Endothelial cell of umbilical vein (primary cell): ENCODE results near the gene HDAC5. TPM values are rescaled to one million over a fixed set of nuclear protein-coding genes. Genes with fewer than 3 reads are reported as not detected.

ENCODE experiments used
- BruUV-seq: library from RNA; stranded (reverse); fragments of 400-500 nt; replicated peaks from 2 replicates; lab custom pipeline; 2021; lab: Mats Ljungman, UMichigan
- CTCF ChIA-PET: fragments of 300-600, 350-600 bp; sonication (Branson Sonifier 250); formaldehyde crosslinking; loops from one replicate; lab custom pipeline; 2021; ENCODE audit warnings: antibody characterized with exemption, inconsistent platforms; lab: Charles Lee
- POLR2A ChIA-PET: fragments of 300-600, 350-600 bp; sonication (Branson Sonifier 250); formaldehyde crosslinking; loops from one replicate; lab custom pipeline; 2021; ENCODE audit warnings: antibody characterized with exemption, inconsistent platforms; lab: Charles Lee
- DNase-seq: peaks from one replicate; pipeline ENCODE4 v3.0.0-alpha.2; 2011; ENCODE audit warnings: low read depth, low spot score
- FAIRE-seq: peaks from 2 replicates; lab custom pipeline; 2011; peaks lifted over from hg19 to GRCh38; lab: Jason Lieb, UNC
- H2AFZ ChIP-seq: 2 replicates; pipeline ENCODE4 v1.6.0; 2012; ENCODE audit warnings: low read depth, low read length, control low read depth, inconsistent platforms
- H3K27ac ChIP-seq: 2 replicates; pipeline ENCODE4 v1.5.1; 2011; ENCODE audit warnings: low read depth, mild to moderate bottlenecking, control low read depth, low read length, moderate library complexity; ENCODE audit not compliant: insufficient read depth
- H3K27me3 ChIP-seq, 2 experiments: 2 replicates each; pipeline versions ENCODE4 v1.6.0 to v1.6.1; 2011; ENCODE audit warnings: low read length in 2 of 2, mixed read lengths in 1 of 2; ENCODE audit not compliant: control insufficient read depth in 2 of 2, insufficient read depth in 2 of 2
- H3K36me3 ChIP-seq, 2 experiments: 2 replicates in 1 of 2; 3 replicates in 1 of 2; pipeline ENCODE4 v1.5.1; 2011; ENCODE audit warnings: low read length in 2 of 2, mild to moderate bottlenecking in 1 of 2, moderate library complexity in 1 of 2; ENCODE audit not compliant: control insufficient read depth in 2 of 2, insufficient read depth in 2 of 2; ENCODE audit errors: extremely low read depth in 1 of 2
- H3K4me1 ChIP-seq: 3 replicates; pipeline ENCODE4 v1.5.1; 2011; ENCODE audit warnings: mild to moderate bottlenecking, low read length; ENCODE audit not compliant: control insufficient read depth, insufficient read depth; ENCODE audit errors: extremely low read depth
- H3K4me2 ChIP-seq: 2 replicates; pipeline ENCODE4 v1.6.1; 2011; ENCODE audit warnings: low read length, control low read depth, mixed read lengths; ENCODE audit not compliant: insufficient read depth
- H3K4me3 ChIP-seq, 3 experiments: fragments of 200-600 bp in 1 of 3; sonication (generic), shearing (Covaris generic) in 1 of 3; replicated peaks in 1 of 3; 2 replicates each; pipeline ENCODE4 v1.5.1; 2011 to 2016; ENCODE audit warnings: control low read depth in 3 of 3, low read length in 3 of 3, mild to moderate bottlenecking in 2 of 3, inconsistent platforms in 1 of 3, low read depth in 1 of 3, moderate library complexity in 1 of 3; ENCODE audit not compliant: insufficient read depth in 1 of 3
- H3K79me2 ChIP-seq: 2 replicates; pipeline ENCODE4 v1.6.0; 2012; ENCODE audit warnings: low read length, inconsistent platforms; ENCODE audit not compliant: control insufficient read depth, insufficient read depth
- H3K9ac ChIP-seq: replicated peaks from 2 replicates; pipeline ENCODE3; 2011; ENCODE audit warnings: low read length, control low read depth; ENCODE audit not compliant: insufficient read depth; ENCODE audit errors: extremely low read depth
- H3K9me1 ChIP-seq: replicated peaks from 3 replicates; pipeline ENCODE4 v1.6.0; 2011; ENCODE audit warnings: mild to moderate bottlenecking, low read length; ENCODE audit not compliant: control insufficient read depth, insufficient read depth; ENCODE audit errors: extremely low read depth
- H3K9me3 ChIP-seq: replicated peaks from 2 replicates; pipeline ENCODE4 v1.5.1; 2012; ENCODE audit warnings: low read length, inconsistent platforms; ENCODE audit not compliant: control insufficient read depth, insufficient read depth
- H4K20me1 ChIP-seq: replicated peaks from 2 replicates; pipeline ENCODE3; 2011; ENCODE audit warnings: mild to moderate bottlenecking, low read length; ENCODE audit not compliant: control insufficient read depth, insufficient read depth; ENCODE audit errors: extremely low read depth
- CTCF ChIP-seq, 2 donors: IDR thresholded peaks; 1 replicate in 1 of 2; 2 replicates in 1 of 2; pipeline ENCODE4 v1.5.1; 2011; ENCODE audit warnings: low read length in 2 of 2, mild to moderate bottlenecking in 2 of 2, moderate library complexity in 2 of 2, control low read depth in 1 of 2, inconsistent platforms in 1 of 2, low read depth in 1 of 2; ENCODE audit not compliant: insufficient read depth in 1 of 2; ENCODE audit errors: extremely low read depth in 1 of 2
- EZH2 ChIP-seq: IDR thresholded peaks from 2 replicates; pipeline ENCODE4 v1.6.1; 2012; ENCODE audit warnings: borderline replicate concordance, low read depth, mild to moderate bottlenecking, moderate library complexity, low read length, inconsistent platforms; ENCODE audit not compliant: severe bottlenecking
- FOS ChIP-seq: IDR thresholded peaks from 2 replicates; pipeline ENCODE4 v1.6.1; 2011; ENCODE audit warnings: mild to moderate bottlenecking, low read length, moderate library complexity, borderline replicate concordance; ENCODE audit not compliant: insufficient read depth
- GATA2 ChIP-seq: IDR thresholded peaks from 2 replicates; pipeline ENCODE4 v1.7.0; 2011; ENCODE audit warnings: low read depth, mild to moderate bottlenecking, moderate library complexity, mixed read lengths, low read length; ENCODE audit not compliant: insufficient read length, insufficient read depth
- JUN ChIP-seq: IDR thresholded peaks from 2 replicates; pipeline ENCODE4 v1.6.1; 2011; ENCODE audit warnings: borderline replicate concordance, low read depth; ENCODE audit not compliant: insufficient read length, insufficient read depth
- MAX ChIP-seq: IDR thresholded peaks from 2 replicates; pipeline ENCODE4 v1.6.1; 2011; ENCODE audit not compliant: insufficient read depth, insufficient read length
- POLR2A ChIP-seq: IDR thresholded peaks from 2 replicates; pipeline ENCODE4 v1.6.1; 2012; ENCODE audit warnings: low read depth, mild to moderate bottlenecking, control low read depth, low read length
- POLR2AphosphoS5 ChIP-seq: IDR thresholded peaks from 2 replicates; pipeline ENCODE4 v1.6.1; 2012; ENCODE audit warnings: low read depth, mild to moderate bottlenecking, control low read depth, low read length, moderate library complexity; ENCODE audit not compliant: insufficient read depth
- dilution Hi-C: fragments of 300-500 bp; cut with MboI; formaldehyde crosslinking; loops from one replicate; pipeline ENCODE4 v1.15.0; 2019; ENCODE audit warnings: low sequenced_read_pairs; ENCODE audit not compliant: extremely low pct_ligation_motif_present
- intact Hi-C: fragments of 100-400 bp; cut with micrococcal nuclease; formaldehyde crosslinking; loops from one replicate; pipeline ENCODE4 v1.10.0; 2022
- polyA plus RNA-seq, 4 experiments: library from polyadenylated mRNA; depleted of rRNA in 3 of 4; stranded (reverse) in 3 of 4; unstranded in 1 of 4; fragments of >200 nt; gene quantifications; 2 replicates each; pipeline versions ENCODE4 v1.2.1 to v1.2.3, GENCODE V29; 2011 to 2012; ENCODE audit warnings: missing spikeins in 1 of 4
- total RNA-seq: library from RNA; stranded (reverse); gene quantifications from 2 replicates; pipeline ENCODE4 v1.2.3, GENCODE V29; 2021

The HDAC5 gene
- total and polyA plus RNA-seq, 2 donors (not counting 3 experiments of a cell fraction or from before 2014, with no cell fraction given) = 35.4 to 40.4 TPM

- POLR2A ChIA-PET = no interaction called here
- H3K4me2 ChIP-seq = no peak overlapping the region
- H2AFZ ChIP-seq = no peak overlapping the region
- H3K36me3 ChIP-seq = peaks cover 0 to 7% of the 10 kb centered on the region in 2 experiments
- peaks cover 2 to 7% of the 10 kb centered on the region in 2 experiments for H3K27me3 ChIP-seq
- no TSS peak for BruUV-seq
- intact Hi-C loops (loop anchor here (10.0 kb wide), 1 partner anchor 114 kb away; the partner anchor contains the start of gene NAGS), dilution Hi-C loops (no loop called here)
- H3K9me1 ChIP-seq = no peaks in the 10 kb centered on the region
- CTCF ChIA-PET = interaction anchor here (1.4 kb wide), 2 partner anchors 77 to 125 kb away, joined by 3 read pairs; no protein-coding TSS in a partner anchor
- DNase-seq (no peak), FAIRE-seq (no peak)
- no peaks in the 10 kb centered on the region for H3K9me3 ChIP-seq
- peaks cover 7% of the 10 kb centered on the region for H3K4me1 ChIP-seq
- H3K9ac ChIP-seq = no peak overlapping the region
- H4K20me1 ChIP-seq = no peaks in the 10 kb centered on the region
- H3K79me2 ChIP-seq = no peaks in the 10 kb centered on the region
- H3K4me3 ChIP-seq = no peak overlapping the region
- no peak overlapping the region for H3K27ac ChIP-seq
- no peak for TF ChIP-seq POLR2A
- TF ChIP-seq GATA2 = no peak
- TF ChIP-seq JUN = no peak
- TF ChIP-seq POLR2AphosphoS5 = no peak
- TF ChIP-seq MAX = no peak
- TF ChIP-seq EZH2 = no peak
- no peak for TF ChIP-seq FOS
These were observed 4.9 kb downstream of the HDAC5 start for GRCh38 chr17:44118427-44119050.

- Histone ChIP-seq H3K9ac (no peak overlapping the region), H3K4me3 (no peak overlapping the region), H3K9me3 (no peaks in the 10 kb centered on the region), H4K20me1 (no peaks in the 10 kb centered on the region), H3K9me1 (no peaks in the 10 kb centered on the region), H3K27me3 (peaks cover 2% of the 10 kb centered on the region in 2 experiments), H3K36me3 (peaks cover 0 to 7% of the 10 kb centered on the region in 2 experiments), H3K4me1 (no peaks in the 10 kb centered on the region), H3K79me2 (no peaks in the 10 kb centered on the region), H3K27ac (no peak overlapping the region), H2AFZ (no peak overlapping the region), H3K4me2 (no peak overlapping the region)
- ChIA-PET CTCF (interaction anchor here (0.9 to 3.0 kb wide), 6 partner anchors 17 to 173 kb away, joined by 3 to 39 read pairs (median 3); no protein-coding TSS in a partner anchor), POLR2A (no interaction called here)
- intact Hi-C loops = loop anchor here (10.0 kb wide), 1 partner anchor 113 kb away; the partner anchor contains the start of gene NAGS
- BruUV-seq = no TSS peak
- FAIRE-seq (no peak), DNase-seq (no peak)
- TF ChIP-seq CTCF (IDR thresholded peaks at IDR 0.05; ENCODE audit: extremely low read depth in 1 of 2, insufficient read depth in 1 of 2, low read depth in 1 of 2, low read length in 2 of 2) (no peak), MAX (no peak), POLR2AphosphoS5 (no peak)
- dilution Hi-C loops = no loop called here
These were observed 6.1 kb downstream of the HDAC5 start for GRCh38 chr17:44117351-44117750.
